Activated T-helper 2 cell treated with anti-CD3 and anti-CD28 coated beads, Interferon-gamma antibody, Interleukin-2, Interleukin-4, amounts not matched to agents 10 μg/mL and 5 μg/mL and 100 μg/mL, durations not matched to agents 14 hours and 24 hours and 36 hours (primary cell): ENCODE measurements around the gene ADARB1. TPM values are rescaled to one million over a fixed set of nuclear protein-coding genes. Genes with fewer than 3 reads are reported as not detected.
A peak's percentile ranks its signal among the peaks of the same experiment; 100 is the strongest.
"Not testable (repeated sequence)": the region's sequence is repeated elsewhere in the genome, so short reads cannot be mapped to it uniquely, and the experiment has no call there.

ENCODE experiments used
- DNase-seq: peaks from one replicate; pipeline ENCODE4 v3.0.0; 2021; ENCODE audit warnings: low spot score
- H3K27ac Mint-ChIP-seq: one replicate; pipeline ENCODE4 v1.8.0; 2021; ENCODE audit warnings: mixed read lengths
- H3K27me3 Mint-ChIP-seq: one replicate; pipeline ENCODE4 v1.8.0; 2021; ENCODE audit warnings: low read depth, mixed read lengths
- H3K36me3 Mint-ChIP-seq: one replicate; pipeline ENCODE4 v1.8.0; 2021; ENCODE audit warnings: low read depth, mixed read lengths
- H3K4me1 Mint-ChIP-seq: one replicate; pipeline ENCODE4 v1.8.0; 2021; ENCODE audit warnings: low read depth, mixed read lengths
- H3K4me3 Mint-ChIP-seq: one replicate; pipeline ENCODE4 v1.8.0; 2021; ENCODE audit warnings: low read depth, mild to moderate bottlenecking, moderate library complexity, mixed read lengths
- H3K9me3 Mint-ChIP-seq: one replicate; pipeline ENCODE4 v1.8.0; 2021; ENCODE audit warnings: mixed read lengths
- intact Hi-C: fragments of 100-400 bp; cut with micrococcal nuclease; formaldehyde crosslinking; loops from one replicate; pipeline ENCODE4 v1.15.1; 2023
- total RNA-seq: library from RNA; stranded (reverse); gene quantifications from 2 replicates; pipeline ENCODE4 v1.2.3, GENCODE V29; 2022

The ADARB1 gene
- total RNA-seq, 1 donor from 2014 or later, result 25.8 TPM

GRCh38 chr21:45126204-45126626, 51.8 kb downstream of the ADARB1 start:
- Mint-ChIP-seq H3K4me3 (no peak overlapping the region), H3K27ac (no peak overlapping the region), H3K27me3 (no peaks in the 10 kb centered on the region), H3K36me3 (peaks cover 7% of the 10 kb centered on the region), H3K4me1 (peaks cover 22% of the 10 kb centered on the region), H3K9me3 (no peaks in the 10 kb centered on the region)
- DNase-seq, result no peak
- intact Hi-C loops, result loop anchor here (5.0 kb wide), 1 partner anchor 49 kb away; no protein-coding TSS in a partner anchor

DNA sequence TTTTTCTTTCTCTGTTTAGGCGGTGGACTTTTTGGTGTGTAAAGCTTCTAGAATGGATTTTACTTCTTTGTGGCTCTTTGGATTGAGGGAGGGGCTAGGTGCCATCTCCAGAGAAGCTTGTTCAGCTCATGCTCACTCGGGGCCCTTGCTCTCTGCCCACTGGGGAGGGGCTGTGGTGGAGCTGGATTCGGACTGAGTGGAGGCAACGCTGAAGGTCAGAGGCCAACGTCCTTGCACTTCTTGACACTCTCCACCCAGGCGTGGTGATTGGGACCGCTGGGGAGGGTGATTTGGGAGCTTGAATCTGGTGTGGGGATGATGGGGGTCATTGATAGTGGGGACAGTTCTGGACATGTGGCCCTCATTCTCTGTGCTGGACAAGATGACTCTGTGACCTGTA, 52.6 kb downstream of the ADARB1 start:
- DNase-seq, result no peak
- Mint-ChIP-seq H3K27ac (no peak overlapping the region), H3K9me3 (no peaks in the 10 kb centered on the region), H3K4me3 (no peak overlapping the region), H3K27me3 (no peaks in the 10 kb centered on the region), H3K4me1 (peaks cover 16% of the 10 kb centered on the region), H3K36me3 (peaks cover 7% of the 10 kb centered on the region)
- intact Hi-C loops, result loop anchor here (5.0 kb wide), 1 partner anchor 50 kb away; no protein-coding TSS in a partner anchor

- DNase-seq, result no peak
- no peak overlapping the region for H3K27ac Mint-ChIP-seq
- peaks cover 7% of the 10 kb centered on the region for H3K36me3 Mint-ChIP-seq
- H3K9me3 Mint-ChIP-seq, result no peaks in the 10 kb centered on the region
- H3K4me3 Mint-ChIP-seq, result no peak overlapping the region
- H3K4me1 Mint-ChIP-seq, result peaks cover 14% of the 10 kb centered on the region
- H3K27me3 Mint-ChIP-seq, result no peaks in the 10 kb centered on the region
- intact Hi-C loops, result loop anchor here (1.0 to 5.0 kb wide), 2 partner anchors 51 to 179 kb away; no protein-coding TSS in a partner anchor
Measured at GRCh38 chr21:45127937-45128336, 53.6 kb downstream of the ADARB1 start.

- intact Hi-C loops, result loop anchor here (1.0 to 5.0 kb wide), 2 partner anchors 51 to 179 kb away; no protein-coding TSS in a partner anchor
- Mint-ChIP-seq H3K4me1 (peaks cover 14% of the 10 kb centered on the region), H3K27me3 (no peaks in the 10 kb centered on the region), H3K36me3 (peaks cover 7% of the 10 kb centered on the region), H3K27ac (no peak overlapping the region), H3K9me3 (no peaks in the 10 kb centered on the region), H3K4me3 (no peak overlapping the region)
- DNase-seq, result peak; percentile 55
Measured at GRCh38 chr21:45128613-45129188, 54.3 kb downstream of the ADARB1 start.

- H3K27ac Mint-ChIP-seq, result no peak overlapping the region
- H3K4me3 Mint-ChIP-seq, result no peak overlapping the region
- no peak for DNase-seq
- H3K4me1 Mint-ChIP-seq, result peaks cover 14% of the 10 kb centered on the region
- H3K27me3 Mint-ChIP-seq, result no peaks in the 10 kb centered on the region
- peaks cover 7% of the 10 kb centered on the region for H3K36me3 Mint-ChIP-seq
- H3K9me3 Mint-ChIP-seq, result no peaks in the 10 kb centered on the region
- intact Hi-C loops, result loop anchor here (5.0 kb wide), 1 partner anchor 52 kb away; no protein-coding TSS in a partner anchor
Measured at GRCh38 chr21:45129189-45129923, 55.0 kb downstream of the ADARB1 start.

DNA sequence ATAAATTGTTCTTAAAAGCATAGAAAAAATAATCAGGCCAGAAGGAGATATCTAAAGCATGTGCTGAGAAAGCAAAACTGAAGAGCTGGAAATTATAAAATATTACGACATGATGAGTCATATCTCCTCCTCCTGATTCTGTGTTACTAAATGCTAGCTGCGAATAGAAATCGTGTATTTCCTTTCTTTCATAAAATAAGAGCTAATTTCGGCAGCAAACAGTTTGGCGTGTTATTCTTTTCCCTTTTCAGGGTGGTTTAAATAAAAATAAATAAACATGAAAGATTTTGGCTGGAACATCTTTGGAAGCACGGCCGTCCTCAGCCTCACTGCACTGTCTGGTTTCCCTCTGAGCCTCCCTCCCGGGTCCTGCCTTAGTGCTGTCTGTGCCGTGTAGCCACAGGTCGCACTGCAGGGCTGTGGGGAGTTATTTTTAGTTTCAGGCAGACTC, 56.0 kb downstream of the ADARB1 start:
- intact Hi-C loops, result no loop called here
- H3K9me3 Mint-ChIP-seq, result no peaks in the 10 kb centered on the region
- H3K4me1 Mint-ChIP-seq, result peaks cover 14% of the 10 kb centered on the region
- no peaks in the 10 kb centered on the region for H3K27me3 Mint-ChIP-seq
- no peak for DNase-seq
- H3K27ac Mint-ChIP-seq, result no peak overlapping the region
- peaks cover 7% of the 10 kb centered on the region for H3K36me3 Mint-ChIP-seq
- H3K4me3 Mint-ChIP-seq, result no peak overlapping the region

GRCh38 chr21:45131537-45131999, 57.2 kb downstream of the ADARB1 start:
- peaks cover 14% of the 10 kb centered on the region for H3K4me1 Mint-ChIP-seq
- intact Hi-C loops, result no loop called here
- H3K27me3 Mint-ChIP-seq, result no peaks in the 10 kb centered on the region
- no peak for DNase-seq
- no peak overlapping the region for H3K27ac Mint-ChIP-seq
- no peaks in the 10 kb centered on the region for H3K9me3 Mint-ChIP-seq
- no peak overlapping the region for H3K4me3 Mint-ChIP-seq
- peaks cover 7% of the 10 kb centered on the region for H3K36me3 Mint-ChIP-seq

DNA sequence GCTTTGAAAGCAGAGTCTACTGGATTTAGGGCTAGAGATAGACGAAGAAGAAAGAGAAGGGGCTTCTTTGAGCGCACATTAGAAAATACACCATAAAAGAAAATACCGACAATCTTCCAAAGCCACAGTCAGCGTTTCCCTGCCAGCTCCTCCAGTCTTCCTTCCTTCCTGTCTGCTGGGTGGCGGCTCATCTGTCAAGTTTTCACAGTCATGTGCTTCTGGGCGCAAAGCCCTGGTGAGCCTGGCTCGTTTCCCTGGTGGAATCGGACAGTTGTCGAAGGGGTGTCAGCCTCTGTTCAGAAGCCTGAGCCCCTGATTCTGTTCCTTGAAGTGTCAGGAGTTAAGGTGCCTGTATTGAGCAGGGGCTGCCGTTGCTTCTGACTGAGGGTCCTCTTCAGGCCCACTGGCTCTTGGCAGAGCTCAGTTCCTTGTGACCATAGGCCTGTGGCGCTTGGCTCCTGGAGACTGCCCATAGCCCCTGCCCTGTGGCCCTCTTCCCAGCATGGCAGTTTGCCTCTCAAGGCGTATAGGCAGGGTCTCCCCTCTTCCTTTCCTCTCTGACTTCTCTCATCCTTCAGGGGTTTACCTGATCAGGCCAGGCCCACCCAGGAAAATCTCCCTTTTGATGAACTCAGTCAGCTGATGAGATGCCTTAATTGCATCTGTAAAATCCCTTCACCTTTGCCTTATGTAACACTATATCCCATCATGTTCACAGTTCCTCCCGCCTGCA, 58.6 kb downstream of the ADARB1 start:
- intact Hi-C loops, result no loop called here
- Mint-ChIP-seq H3K9me3 (no peaks in the 10 kb centered on the region), H3K36me3 (peaks cover 7% of the 10 kb centered on the region), H3K4me1 (peaks cover 17% of the 10 kb centered on the region), H3K27me3 (no peaks in the 10 kb centered on the region), H3K4me3 (no peak overlapping the region), H3K27ac (no peak overlapping the region)
- no peak for DNase-seq

- H3K27ac Mint-ChIP-seq, H3K4me3 Mint-ChIP-seq, intact Hi-C loops, H3K9me3 Mint-ChIP-seq, H3K27me3 Mint-ChIP-seq, DNase-seq, H3K36me3 Mint-ChIP-seq: not testable (repeated sequence)
- peaks cover 13% of the 10 kb centered on the region for H3K4me1 Mint-ChIP-seq
Measured at GRCh38 chr21:45133574-45134278, 59.3 kb downstream of the ADARB1 start.

DNA sequence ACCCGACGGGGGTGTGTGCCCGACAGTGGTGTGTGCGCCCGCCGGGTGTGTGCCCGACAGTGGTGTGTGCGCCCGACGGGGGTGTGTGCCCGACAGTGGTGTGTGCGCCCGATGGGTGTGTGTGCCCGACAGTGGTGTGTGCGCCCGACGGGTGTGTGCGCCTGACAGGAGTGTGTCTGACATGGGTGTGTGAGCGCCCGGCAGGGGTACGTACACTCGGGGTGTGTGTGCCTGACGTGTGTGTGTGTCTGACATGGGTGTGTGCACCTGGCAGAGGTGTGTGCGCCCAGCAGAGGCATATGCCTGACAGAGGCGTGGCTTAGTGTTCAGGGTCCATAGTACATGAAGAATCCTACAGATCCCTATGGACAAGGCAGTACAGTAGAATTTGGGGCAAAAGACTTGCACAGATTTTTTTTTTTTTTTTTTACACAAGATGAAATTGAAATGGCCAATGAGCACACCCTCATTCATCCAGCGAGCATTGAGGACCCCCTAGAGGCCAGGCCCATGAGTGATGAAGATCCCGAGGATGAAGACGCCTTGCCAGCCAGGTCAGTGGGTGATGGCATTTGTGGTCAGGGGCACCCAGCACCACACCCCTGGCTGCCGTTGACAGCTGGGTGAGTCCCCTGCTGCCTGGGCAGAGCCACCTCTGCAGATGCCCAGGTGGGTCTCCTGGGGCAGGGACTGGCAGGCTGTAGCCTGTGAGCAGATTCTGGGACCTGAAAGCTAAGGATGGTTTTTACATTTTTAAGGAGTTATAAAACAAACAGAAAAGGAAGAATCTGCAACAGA, 60.1 kb downstream of the ADARB1 start:
- Mint-ChIP-seq H3K9me3 (no peaks in the 10 kb centered on the region), H3K27ac (no peak overlapping the region), H3K4me3 (no peak overlapping the region), H3K36me3 (peaks cover 3% of the 10 kb centered on the region), H3K27me3 (no peaks in the 10 kb centered on the region), H3K4me1 (peaks cover 9% of the 10 kb centered on the region)
- intact Hi-C loops, result loop anchor here (5.0 kb wide), 1 partner anchor 153 kb away; the partner anchor contains the start of gene POFUT2
- DNase-seq, result no peak

DNA sequence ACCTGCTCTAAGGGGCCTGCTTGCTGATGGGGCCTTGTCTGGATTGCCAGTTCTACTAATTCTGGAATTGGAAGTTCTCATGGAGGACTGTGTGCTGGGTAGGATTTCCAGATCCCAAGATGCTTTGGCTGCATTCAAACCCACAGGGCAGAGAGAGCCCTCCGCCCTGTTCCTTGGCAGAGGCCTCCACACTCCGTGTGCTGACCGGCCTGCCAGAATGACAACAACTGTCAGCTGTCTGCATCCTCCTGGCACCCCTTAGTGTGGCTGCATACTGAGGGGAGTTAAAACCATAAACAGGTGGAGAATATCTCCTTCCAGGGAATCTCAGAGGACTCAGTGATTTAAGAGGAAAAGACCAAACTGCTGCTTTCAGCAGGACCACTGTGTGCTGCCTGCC, 60.7 kb downstream of the ADARB1 start:
- Mint-ChIP-seq H3K9me3 (no peaks in the 10 kb centered on the region), H3K27ac (no peak overlapping the region), H3K27me3 (no peaks in the 10 kb centered on the region), H3K4me3 (no peak overlapping the region), H3K4me1 (peaks cover 8% of the 10 kb centered on the region), H3K36me3 (no peaks in the 10 kb centered on the region)
- no peak for DNase-seq
- intact Hi-C loops, result loop anchor here (5.0 kb wide), 1 partner anchor 152 kb away; the partner anchor contains the start of gene POFUT2
